ENCODE measurements around the gene DYNLL1.

The DYNLL1 gene

DNA sequence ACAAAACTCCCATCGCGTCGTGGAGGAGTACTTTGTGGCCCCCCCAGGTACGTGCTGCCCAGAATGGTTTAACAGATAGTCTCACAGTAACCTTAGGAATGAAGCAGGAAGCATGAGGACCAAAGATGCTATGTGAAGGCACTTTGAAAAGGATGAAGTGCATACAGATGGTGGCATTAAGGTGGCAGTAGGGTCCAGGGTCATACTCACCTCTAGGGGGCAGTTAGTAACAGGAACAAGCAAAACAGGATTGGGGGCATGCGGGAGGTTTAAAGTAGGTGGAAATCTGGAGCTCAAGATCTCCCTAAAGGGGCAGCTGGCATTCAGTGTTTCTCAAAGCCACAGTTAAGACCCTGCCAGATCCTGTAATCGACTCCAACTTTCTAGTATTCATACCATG, 38.8 kb upstream of the DYNLL1 start:
- Mint-ChIP-seq H3K4me1 (no peaks in the 10 kb centered on the region), H3K27me3 (ENCODE audit: low read depth, poor library complexity) (no peaks in the 10 kb centered on the region), H3K4me3 (no peak overlapping the region), H3K36me3 (ENCODE audit: low read depth) (peaks cover 59% of the 10 kb centered on the region), H3K9me3 (no peaks in the 10 kb centered on the region), H3K27ac (peak overlapping the region; percentile 66)
- no peak for DNase-seq
- TF ChIP-seq, protein P1, sequence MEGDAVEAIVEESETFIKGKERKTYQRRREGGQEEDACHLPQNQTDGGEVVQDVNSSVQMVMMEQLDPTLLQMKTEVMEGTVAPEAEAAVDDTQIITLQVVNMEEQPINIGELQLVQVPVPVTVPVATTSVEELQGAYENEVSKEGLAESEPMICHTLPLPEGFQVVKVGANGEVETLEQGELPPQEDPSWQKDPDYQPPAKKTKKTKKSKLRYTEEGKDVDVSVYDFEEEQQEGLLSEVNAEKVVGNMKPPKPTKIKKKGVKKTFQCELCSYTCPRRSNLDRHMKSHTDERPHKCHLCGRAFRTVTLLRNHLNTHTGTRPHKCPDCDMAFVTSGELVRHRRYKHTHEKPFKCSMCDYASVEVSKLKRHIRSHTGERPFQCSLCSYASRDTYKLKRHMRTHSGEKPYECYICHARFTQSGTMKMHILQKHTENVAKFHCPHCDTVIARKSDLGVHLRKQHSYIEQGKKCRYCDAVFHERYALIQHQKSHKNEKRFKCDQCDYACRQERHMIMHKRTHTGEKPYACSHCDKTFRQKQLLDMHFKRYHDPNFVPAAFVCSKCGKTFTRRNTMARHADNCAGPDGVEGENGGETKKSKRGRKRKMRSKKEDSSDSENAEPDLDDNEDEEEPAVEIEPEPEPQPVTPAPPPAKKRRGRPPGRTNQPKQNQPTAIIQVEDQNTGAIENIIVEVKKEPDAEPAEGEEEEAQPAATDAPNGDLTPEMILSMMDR (IDR thresholded peaks at IDR 0.05): no peak

DNA sequence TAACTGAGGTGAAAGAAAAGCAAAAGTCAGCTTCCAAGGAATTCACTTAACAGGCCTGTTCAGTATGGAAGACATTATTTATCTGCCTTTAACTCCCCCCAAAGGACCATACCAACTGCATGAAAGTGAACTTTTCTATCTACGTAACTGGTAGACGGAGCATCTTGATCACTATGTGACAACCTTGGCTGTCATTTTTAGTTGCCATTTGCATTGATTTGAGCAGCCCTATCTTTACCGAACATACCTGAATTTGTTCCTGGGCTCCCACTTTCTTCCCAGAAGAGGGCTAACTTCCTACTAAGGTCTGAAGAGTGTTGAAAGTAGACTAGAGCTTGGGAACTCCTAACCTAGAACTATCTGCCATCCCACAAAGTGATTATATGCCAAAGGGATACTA, 35.8 kb upstream of the DYNLL1 start:
- no peak for DNase-seq
- Mint-ChIP-seq H3K27ac (peak overlapping the region; percentile 73), H3K27me3 (ENCODE audit: low read depth, poor library complexity) (no peaks in the 10 kb centered on the region), H3K4me3 (no peak overlapping the region), H3K9me3 (no peaks in the 10 kb centered on the region), H3K36me3 (ENCODE audit: low read depth) (peaks cover 80% of the 10 kb centered on the region), H3K4me1 (no peaks in the 10 kb centered on the region)
- TF ChIP-seq, protein P1 (IDR thresholded peaks at IDR 0.05): no peak

DNA sequence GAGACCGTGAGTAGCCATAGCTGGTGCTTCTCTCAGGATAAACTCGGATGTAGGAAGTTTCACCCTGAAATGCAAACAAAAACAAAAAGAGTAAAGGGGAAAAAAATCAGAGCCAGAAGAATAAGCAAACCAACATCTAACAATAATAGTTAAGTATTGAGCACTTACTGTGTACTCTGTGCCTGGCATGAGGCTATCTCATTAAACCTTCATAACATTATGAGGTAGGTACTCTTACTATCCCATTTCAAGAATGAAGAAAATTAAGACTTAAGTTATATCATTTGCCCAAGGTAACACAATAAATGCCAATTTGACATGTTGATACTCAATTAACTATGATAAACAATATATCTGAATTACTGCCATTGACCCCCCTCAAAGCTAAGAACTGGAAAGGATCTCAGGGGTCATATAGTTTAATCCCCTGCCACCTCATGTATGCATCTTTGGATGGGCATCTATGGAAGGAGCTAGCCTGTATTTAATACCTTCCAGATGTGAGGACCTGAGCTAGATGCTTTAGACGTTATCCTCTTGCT, 33.7 kb upstream of the DYNLL1 start:
- H3K4me3 Mint-ChIP-seq: no peak overlapping the region
- TF ChIP-seq, protein P1 (IDR thresholded peaks at IDR 0.05): no peak
- H3K4me1 Mint-ChIP-seq: peaks cover 18% of the 10 kb centered on the region
- no peaks in the 10 kb centered on the region for H3K9me3 Mint-ChIP-seq
- no peaks in the 10 kb centered on the region for H3K27me3 Mint-ChIP-seq (ENCODE audit: low read depth, poor library complexity)
- H3K27ac Mint-ChIP-seq: peak overlapping the region; percentile 79
- no peak for DNase-seq
- H3K36me3 Mint-ChIP-seq (ENCODE audit: low read depth): peaks cover 82% of the 10 kb centered on the region

DNA sequence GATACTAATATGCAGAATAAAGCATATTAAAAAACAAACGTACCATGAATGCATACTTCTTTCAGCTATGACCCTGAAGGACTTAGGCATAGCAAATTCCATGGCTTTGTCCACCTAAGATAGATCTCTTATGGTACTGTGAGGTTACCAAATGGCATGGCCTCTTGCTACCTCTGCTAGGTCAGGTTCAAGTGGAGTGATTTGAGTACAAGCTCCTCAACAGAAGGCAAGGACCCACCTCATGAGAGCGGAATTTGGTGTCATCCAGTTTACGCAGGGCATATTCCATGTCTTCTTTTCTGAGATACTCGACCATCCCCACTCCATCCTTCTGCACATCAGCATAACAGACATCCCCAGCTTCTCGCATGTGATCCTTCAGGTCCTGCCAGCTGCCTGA, 32.2 kb upstream of the DYNLL1 start:
- DNase-seq: no peak
- Mint-ChIP-seq H3K27ac (peak overlapping the region; percentile 43), H3K9me3 (no peaks in the 10 kb centered on the region), H3K4me3 (no peak overlapping the region), H3K4me1 (peaks cover 33% of the 10 kb centered on the region), H3K36me3 (ENCODE audit: low read depth) (peaks cover 82% of the 10 kb centered on the region), H3K27me3 (ENCODE audit: low read depth, poor library complexity) (no peaks in the 10 kb centered on the region)
- TF ChIP-seq, protein P1 (IDR thresholded peaks at IDR 0.05): no peak

DNA sequence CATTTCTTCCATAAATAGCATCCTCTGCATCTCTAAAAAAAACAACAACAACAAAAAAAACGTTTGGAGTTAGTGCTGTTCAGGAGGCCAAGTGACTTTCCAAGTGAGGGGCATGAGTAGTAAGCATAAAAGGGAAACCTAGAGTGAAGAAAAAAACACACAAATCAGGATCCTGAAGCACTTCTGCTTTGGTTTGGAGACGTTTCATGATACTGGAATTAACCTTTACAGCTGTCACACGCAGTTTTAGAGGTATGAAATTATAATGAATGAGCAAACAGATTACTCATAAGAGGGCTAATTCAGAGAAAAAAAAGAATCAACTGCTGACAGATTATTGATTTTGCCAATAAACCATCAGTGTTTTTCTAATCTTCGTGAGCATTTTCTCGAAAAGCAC, 30.2 kb upstream of the DYNLL1 start:
- peaks cover 2% of the 10 kb centered on the region for H3K27me3 Mint-ChIP-seq (ENCODE audit: low read depth, poor library complexity)
- peaks cover 65% of the 10 kb centered on the region for H3K36me3 Mint-ChIP-seq (ENCODE audit: low read depth)
- H3K4me1 Mint-ChIP-seq: peaks cover 41% of the 10 kb centered on the region
- no peak overlapping the region for H3K27ac Mint-ChIP-seq
- TF ChIP-seq, protein P1 (IDR thresholded peaks at IDR 0.05): no peak
- H3K9me3 Mint-ChIP-seq: no peaks in the 10 kb centered on the region
- no peak for DNase-seq
- H3K4me3 Mint-ChIP-seq: no peak overlapping the region

DNA sequence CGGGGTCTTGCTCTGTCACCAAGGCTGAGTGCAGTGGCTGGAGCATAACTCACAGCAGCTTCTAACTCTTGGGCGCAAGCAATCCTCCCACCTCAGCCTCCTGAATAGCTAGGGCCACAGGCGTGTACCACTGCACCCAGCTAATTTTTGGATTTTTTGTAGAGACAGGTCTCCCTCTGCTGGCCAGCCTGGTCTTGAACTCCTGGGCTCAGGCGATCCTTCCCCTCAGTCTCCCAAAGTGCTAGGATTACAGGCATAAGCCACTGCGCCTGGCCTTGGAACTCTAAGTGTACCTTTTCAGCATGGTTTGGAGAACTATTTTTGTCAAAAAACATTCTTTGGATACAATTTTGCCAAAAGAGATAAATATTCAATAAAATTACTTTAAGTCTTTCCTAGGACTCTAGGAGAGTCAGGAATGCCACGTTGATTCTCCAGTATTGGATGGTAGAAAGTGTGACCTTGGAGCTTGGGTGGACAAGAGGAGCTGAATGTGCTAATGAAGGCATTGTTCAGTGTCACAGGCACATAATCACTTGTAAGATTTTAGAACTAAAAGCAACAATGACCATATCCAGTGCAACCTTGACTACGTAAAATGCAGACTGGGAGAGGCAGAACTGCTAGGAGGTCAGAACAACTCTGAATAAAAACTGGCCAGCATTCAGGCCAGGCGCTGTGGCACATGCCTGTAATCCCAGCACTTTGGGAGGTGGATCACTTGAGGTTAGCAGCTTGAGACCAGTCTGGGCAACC, 29.2 kb upstream of the DYNLL1 start:
- Mint-ChIP-seq H3K9me3 (no peaks in the 10 kb centered on the region), H3K27ac (peak overlapping the region; percentile 42), H3K4me1 (peaks cover 41% of the 10 kb centered on the region), H3K27me3 (ENCODE audit: low read depth, poor library complexity) (peaks cover 2% of the 10 kb centered on the region), H3K4me3 (peak overlapping the region; percentile 66), H3K36me3 (ENCODE audit: low read depth) (peaks cover 59% of the 10 kb centered on the region)
- DNase-seq: peak; percentile 52
- TF ChIP-seq, protein P1 (IDR thresholded peaks at IDR 0.05): peak; percentile 52
